ENCODE measurements around the gene ENKD1. TPM values are rescaled to one million over a fixed set of nuclear protein-coding genes. Genes with fewer than 3 reads are reported as not detected.

The ENKD1 gene
- total and polyA plus RNA-seq, 2 of the 13 experiments (the other 11 are each of a cell fraction or from before 2014, with no cell fraction given), result 10.8 to 20.8 TPM

- TF ChIP-seq ZHX2 (IDR thresholded peaks at IDR 0.05; ENCODE audit: low read depth) (no peak), ZHX2 (CRISPR knock-in tag; IDR thresholded peaks at IDR 0.05; ENCODE audit: borderline replicate concordance) (no peak), KMT2A (CRISPR knock-in tag; IDR thresholded peaks at IDR 0.05) (no peak)
These were observed 31.1 kb upstream of the ENKD1 start (continued) for GRCh38 chr16:67697422-67698185.

- Histone ChIP-seq H3K27ac (ENCODE audit: extremely low read length, insufficient read depth, low read length) (no peak overlapping the region), H3K79me2 (ENCODE audit: insufficient read depth, low read length) (no peaks in the 10 kb centered on the region), H3K9me3 (ENCODE audit: low read length) (no peaks in the 10 kb centered on the region), H3K27me3 (ENCODE audit: control insufficient read depth in 1 of 2, insufficient read depth in 2 of 2, low read length in 2 of 2) (no peaks in the 10 kb centered on the region), H3K4me1 (ENCODE audit: insufficient read depth, low read length) (peaks cover 13% of the 10 kb centered on the region), H3K4me2 (ENCODE audit: low read depth, low read length) (no peak overlapping the region), H4K20me1 (ENCODE audit: insufficient read depth, low read length) (no peaks in the 10 kb centered on the region), H3K36me3 (replicated peaks in 1 of 2; ENCODE audit: control insufficient read depth in 1 of 2, insufficient read depth in 2 of 2, low read length in 2 of 2) (peaks cover 0 to 2% of the 10 kb centered on the region in 2 experiments; a peak in 3 of 5 replicates), H3K4me3 (replicated peaks in 1 of 3; ENCODE audit: insufficient read depth in 1 of 3, low read depth in 2 of 3, low read length in 3 of 3) (no peak overlapping the region), H2AFZ (ENCODE audit: low read length) (no peak overlapping the region), H3K9ac (ENCODE audit: insufficient read depth, low read depth, low read length) (no peak overlapping the region)
- no peak for TF ChIP-seq NFIB (CRISPR knock-in tag; IDR thresholded peaks at IDR 0.05; ENCODE audit: borderline replicate concordance)
- TF ChIP-seq PAF1 (CRISPR knock-in tag; IDR thresholded peaks at IDR 0.05), result no peak
- in situ Hi-C loops (cut with HindIII; ENCODE audit: extremely low pct_ligation_motif_present, low pct_unique_long_range_greater_than_20kb) (no loop called here), intact Hi-C loops (cut with micrococcal nuclease; ENCODE audit: unreplicated experiment) (no loop called here)
- no TSS peak for BruUV-seq (replicated peaks)
- ChIA-PET POLR2A (no interaction called here), CTCF (ENCODE audit: low intra/inter-chr PET ratio, low total read pairs) (no interaction called here)
- DNase-seq (ENCODE audit: low spot score) (no peak), ATAC-seq (no peak), FAIRE-seq (no peak)
- WGBS (ENCODE audit: low lambda C conversion rate), result 86% methylated on average over 2 of the region's 2 CpGs
These were observed 28.1 kb upstream of the ENKD1 start for GRCh38 chr16:67694611-67695010.

All from HepG2 (cell line).